KMS-11 (cell line): ENCODE measurements around the gene FGGY.
A peak's percentile ranks its signal among the peaks of the same experiment; 100 is the strongest.
"Not testable (repeated sequence)": the region's sequence is repeated elsewhere in the genome, so short reads cannot be mapped to it uniquely, and the experiment has no call there.

ENCODE experiments used
- H2AFZ ChIP-seq: fragments of 200-600 bp; sonication (generic); 2 replicates; pipeline ENCODE4 v1.6.1; 2016; ENCODE audit warnings: antibody characterized with exemption, mixed run types, low read depth
- H3K27ac ChIP-seq: fragments of 200-600 bp; sonication (generic); 2 replicates; pipeline ENCODE4 v1.6.1; 2016; ENCODE audit warnings: mild to moderate bottlenecking, mixed run types
- H3K27me3 ChIP-seq: fragments of 200-600 bp; sonication (generic); 2 replicates; pipeline ENCODE4 v1.6.1; 2017; ENCODE audit warnings: mild to moderate bottlenecking, low read depth, mixed run types, moderate library complexity; ENCODE audit not compliant: insufficient read depth
- H3K36me3 ChIP-seq: fragments of 200-600 bp; sonication (generic); 2 replicates; pipeline ENCODE4 v1.6.1; 2017; ENCODE audit warnings: mild to moderate bottlenecking, mixed run types; ENCODE audit not compliant: insufficient read depth
- H3K4me1 ChIP-seq: fragments of 200-600 bp; sonication (generic); 2 replicates; pipeline ENCODE4 v1.6.1; 2016; ENCODE audit warnings: mild to moderate bottlenecking, low read depth, mixed run types; ENCODE audit not compliant: poor library complexity, severe bottlenecking
- H3K4me2 ChIP-seq: fragments of 200-600 bp; sonication (generic); 2 replicates; pipeline ENCODE4 v1.7.0; 2016; ENCODE audit warnings: mild to moderate bottlenecking, mixed run types
- H3K4me3 ChIP-seq: fragments of 200-600 bp; sonication (generic); IDR thresholded peaks from 2 replicates; pipeline ENCODE4 v1.6.1; 2017; ENCODE audit warnings: low read depth, low read length, mixed read lengths; ENCODE audit not compliant: insufficient read depth
- H3K79me2 ChIP-seq: fragments of 200-600 bp; sonication (generic); 2 replicates; pipeline ENCODE4 v1.6.1; 2016; ENCODE audit warnings: low read depth, mixed run types; ENCODE audit not compliant: insufficient read depth
- H3K9ac ChIP-seq: fragments of 200-600 bp; sonication (generic); 2 replicates; pipeline ENCODE4 v1.6.1; 2016; ENCODE audit warnings: mild to moderate bottlenecking, mixed run types
- H4K20me1 ChIP-seq: fragments of 200-600 bp; sonication (generic); 2 replicates; pipeline ENCODE4 v1.6.1; 2016; ENCODE audit warnings: mild to moderate bottlenecking, mixed run types; ENCODE audit not compliant: insufficient read depth
- CTCF ChIP-seq: fragments of 200-600 bp; sonication (generic); conservative IDR thresholded peaks from 2 replicates; pipeline ENCODE4 v1.6.1; 2017; ENCODE audit warnings: low read depth, mild to moderate bottlenecking, antibody characterized with exemption, low read length, moderate library complexity, mixed read lengths

The FGGY gene

GRCh38 chr1:59296358-59297256, at the start of gene FGGY:
Gene FGGY (plus strand): TSS chr1:59297094. CDS start chr1:59321550, 24,456 bp downstream.
- H4K20me1 ChIP-seq, result no peaks in the 10 kb centered on the region

GRCh38 chr1:59248758-59249157, 48.1 kb upstream of the FGGY start:
- H4K20me1 ChIP-seq, result no peaks in the 10 kb centered on the region
- no peaks in the 10 kb centered on the region for H3K79me2 ChIP-seq
- no peak for TF ChIP-seq CTCF
- H3K27me3 ChIP-seq, result no peaks in the 10 kb centered on the region
- no peak overlapping the region for H3K27ac ChIP-seq
- no peak overlapping the region for H3K4me3 ChIP-seq
- H3K4me1 ChIP-seq, result no peaks in the 10 kb centered on the region
- no peak overlapping the region for H3K9ac ChIP-seq
- H3K36me3 ChIP-seq, result no peaks in the 10 kb centered on the region
- H3K4me2 ChIP-seq, result no peak overlapping the region
- no peak overlapping the region for H2AFZ ChIP-seq

More at GRCh38 chr1:59296358-59297256, at the start of gene FGGY:
- Histone ChIP-seq H3K4me3 (peak within 1 kb of the TSS; percentile 64), H3K9ac (peak within 1 kb of the TSS; percentile 61), H3K36me3 (no peaks in the 10 kb centered on the region), H3K27ac (peak within 1 kb of the TSS; percentile 55), H3K79me2 (no peaks in the 10 kb centered on the region), H3K27me3 (no peaks in the 10 kb centered on the region), H3K4me2 (peak within 1 kb of the TSS; percentile 93; the same call in 1 of the 2 replicates), H2AFZ (peak within 1 kb of the TSS; percentile 85), H3K4me1 (peaks cover 14% of the 10 kb centered on the region)
- TF ChIP-seq CTCF, result no peak

- no peaks in the 10 kb centered on the region for H3K79me2 ChIP-seq
- H2AFZ ChIP-seq, result no peak overlapping the region
- no peaks in the 10 kb centered on the region for H3K4me1 ChIP-seq
- H3K4me2 ChIP-seq, result no peak overlapping the region
- no peaks in the 10 kb centered on the region for H4K20me1 ChIP-seq
- H3K27me3 ChIP-seq, result no peaks in the 10 kb centered on the region
- no peak overlapping the region for H3K9ac ChIP-seq
- no peak for TF ChIP-seq CTCF
- no peaks in the 10 kb centered on the region for H3K36me3 ChIP-seq
- H3K27ac ChIP-seq, result no peak overlapping the region
- H3K4me3 ChIP-seq, result no peak overlapping the region
Observed at GRCh38 chr1:59249396-59250137, 47.3 kb upstream of the FGGY start.

GRCh38 chr1:59251061-59251460, 45.8 kb upstream of the FGGY start:
- H4K20me1 ChIP-seq, H3K36me3 ChIP-seq, H3K4me3 ChIP-seq, H3K4me2 ChIP-seq, H3K79me2 ChIP-seq, H3K9ac ChIP-seq, H3K4me1 ChIP-seq, H3K27ac ChIP-seq, H2AFZ ChIP-seq, H3K27me3 ChIP-seq: not testable (repeated sequence)

GRCh38 chr1:59256429-59256828, 40.5 kb upstream of the FGGY start:
- not testable (repeated sequence) for H3K36me3 ChIP-seq, H3K27ac ChIP-seq, H4K20me1 ChIP-seq, H3K4me2 ChIP-seq, H3K4me1 ChIP-seq, H2AFZ ChIP-seq, H3K9ac ChIP-seq, H3K79me2 ChIP-seq, H3K27me3 ChIP-seq, H3K4me3 ChIP-seq
